Midbrain (tissue), 1 donor: ENCODE results near the gene DEXI.
A peak's percentile ranks its signal among the peaks of the same experiment; 100 is the strongest.

Experiments used
- DNase-seq: peaks from one replicate; lab custom pipeline; 2025; lab: John Stamatoyannopoulos, UW

The DEXI gene

DNA sequence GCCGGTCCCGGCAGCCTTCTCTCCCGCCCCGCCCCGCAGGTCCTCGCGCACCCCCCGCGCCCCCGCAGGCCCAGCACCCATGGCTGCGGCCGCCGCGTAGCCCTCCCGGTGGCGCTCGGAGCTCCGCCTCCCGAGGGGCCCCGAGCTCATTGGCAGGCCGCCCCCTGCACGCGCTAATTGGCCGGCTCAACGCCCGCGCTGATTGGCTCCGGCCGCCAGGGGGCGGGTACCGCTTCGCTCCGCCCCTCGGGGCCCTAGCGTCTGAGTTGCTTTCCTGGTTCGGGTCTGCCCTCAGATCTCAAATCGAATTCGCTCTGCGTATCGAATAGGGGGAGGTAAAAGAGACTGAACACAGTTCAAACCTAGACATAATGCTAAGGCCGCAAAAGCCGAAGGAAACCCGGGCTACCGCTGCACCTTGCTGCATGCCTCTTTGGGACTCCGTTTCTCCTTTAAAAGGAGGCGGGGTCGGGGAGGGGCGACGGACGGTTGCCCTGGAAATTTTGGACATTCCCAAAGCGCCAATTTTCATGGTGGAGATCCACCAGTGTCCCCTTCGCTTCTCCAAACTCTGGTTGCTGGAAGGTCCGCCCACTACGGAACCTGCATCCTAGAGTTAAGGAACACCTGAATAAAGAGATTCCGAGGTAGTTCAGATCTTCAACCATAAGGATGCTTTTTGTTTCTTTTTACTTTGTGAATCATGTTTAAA lies at the start of gene DEXI:
Gene DEXI, minus strand, starts transcription at position 117 of the 712 bp plus-strand sequence. CDS start 463 bp downstream, outside the sequence.
- peak; percentile 98 for DNase-seq

DNA sequence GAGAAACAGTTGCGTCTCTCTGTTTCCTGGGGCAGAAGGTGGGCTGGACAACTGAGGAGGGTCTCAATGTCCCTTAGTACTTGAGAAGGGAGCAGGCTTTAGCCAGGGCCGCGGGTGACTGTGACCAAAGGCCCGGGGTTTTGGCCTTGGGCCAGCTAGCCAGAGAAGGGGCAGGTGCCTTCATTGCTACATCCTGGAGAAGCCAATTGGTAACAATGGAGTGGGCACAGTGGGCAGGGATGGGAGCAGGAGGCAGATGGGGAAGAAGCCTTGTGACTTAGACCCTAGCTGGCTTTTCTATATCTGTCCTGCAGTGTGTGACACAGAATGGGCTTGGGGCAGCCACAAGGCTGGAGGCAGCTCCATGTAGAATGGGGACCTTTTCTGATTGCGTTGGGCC lies 48.1 kb upstream of the DEXI start:
- no peak for DNase-seq

GRCh38 chr16:10989559-10989958 lies 47.3 kb upstream of the DEXI start:
- DNase-seq = no peak

DNA sequence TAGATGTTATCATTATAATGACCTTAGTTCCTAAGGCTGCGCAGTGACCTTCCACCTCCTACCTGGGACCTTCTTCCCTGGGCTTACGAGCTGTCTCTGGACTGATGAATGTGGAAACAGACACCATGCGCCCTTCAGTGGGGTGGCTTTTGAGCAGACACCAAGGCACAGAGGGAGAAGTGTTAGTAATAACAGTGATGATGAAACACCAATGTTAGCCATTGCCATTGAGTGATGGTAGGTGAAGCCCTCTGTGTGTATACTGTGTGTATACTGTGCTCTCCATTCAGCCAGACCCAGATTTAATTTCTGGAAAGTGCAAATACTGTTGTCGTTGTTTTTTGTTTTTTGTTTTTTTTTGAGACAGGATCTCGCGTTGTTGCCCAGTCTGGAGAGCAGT lies 46.6 kb upstream of the DEXI start:
- DNase-seq = no peak

- no peak for DNase-seq
Measured at GRCh38 chr16:10988164-10988803, 46.0 kb upstream of the DEXI start.

GRCh38 chr16:10987361-10988163 lies 45.3 kb upstream of the DEXI start:
- DNase-seq = no peak

DNA sequence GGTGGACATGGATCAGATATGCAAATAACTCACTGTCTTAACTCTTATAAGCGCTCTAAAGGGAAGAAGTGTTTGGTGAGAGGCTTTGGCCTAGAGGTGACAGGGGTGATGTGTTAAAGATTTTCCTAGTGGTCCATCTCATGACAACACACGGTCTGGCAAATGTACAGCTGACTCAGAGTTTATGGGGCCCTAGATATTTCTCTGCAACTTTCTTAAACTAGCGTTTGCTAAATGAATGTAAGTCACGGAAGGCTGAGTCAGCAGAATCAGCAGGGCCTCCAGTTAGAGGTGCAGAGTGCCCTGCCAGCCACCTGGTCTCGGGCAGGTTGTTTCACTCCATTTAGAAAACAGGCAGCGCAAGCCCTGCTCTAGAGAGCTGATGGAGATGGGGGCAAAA lies 42.2 kb upstream of the DEXI start:
- no peak for DNase-seq

- no peak for DNase-seq
Measured at GRCh38 chr16:10983159-10983558, 40.9 kb upstream of the DEXI start.

DNA sequence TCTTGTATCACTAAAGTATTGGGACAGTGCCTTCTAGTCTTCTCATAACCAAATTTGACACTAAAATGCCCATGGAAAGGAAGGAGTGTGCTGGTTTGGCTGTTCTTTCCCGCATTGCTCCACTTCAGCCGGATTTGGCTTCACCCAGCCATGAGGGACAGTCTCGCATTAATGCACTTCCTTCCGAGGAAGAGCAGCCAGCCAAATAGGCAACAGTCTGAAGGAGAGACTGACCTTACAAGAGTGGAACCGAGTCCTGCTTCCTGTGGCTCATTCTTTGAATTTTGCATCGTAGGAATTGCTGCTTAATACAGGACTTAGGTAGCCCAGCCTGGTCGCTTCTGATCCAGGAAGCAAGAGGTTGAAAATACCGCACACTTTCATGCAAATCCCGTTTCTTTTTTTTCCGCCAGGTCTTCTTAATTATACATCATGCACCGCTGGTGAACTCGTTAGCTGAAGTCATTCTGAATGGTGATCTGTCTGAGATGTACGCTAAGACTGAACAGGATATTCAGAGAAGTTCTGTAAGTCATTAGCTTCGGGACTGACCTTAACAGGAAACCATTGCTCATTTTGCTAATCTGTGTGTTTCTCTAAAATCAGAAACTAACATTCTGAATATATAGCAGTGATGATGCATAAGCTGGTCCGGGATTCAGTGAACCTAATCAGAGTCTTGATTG lies 40.3 kb upstream of the DEXI start:
- DNase-seq = peak; percentile 6

DNA sequence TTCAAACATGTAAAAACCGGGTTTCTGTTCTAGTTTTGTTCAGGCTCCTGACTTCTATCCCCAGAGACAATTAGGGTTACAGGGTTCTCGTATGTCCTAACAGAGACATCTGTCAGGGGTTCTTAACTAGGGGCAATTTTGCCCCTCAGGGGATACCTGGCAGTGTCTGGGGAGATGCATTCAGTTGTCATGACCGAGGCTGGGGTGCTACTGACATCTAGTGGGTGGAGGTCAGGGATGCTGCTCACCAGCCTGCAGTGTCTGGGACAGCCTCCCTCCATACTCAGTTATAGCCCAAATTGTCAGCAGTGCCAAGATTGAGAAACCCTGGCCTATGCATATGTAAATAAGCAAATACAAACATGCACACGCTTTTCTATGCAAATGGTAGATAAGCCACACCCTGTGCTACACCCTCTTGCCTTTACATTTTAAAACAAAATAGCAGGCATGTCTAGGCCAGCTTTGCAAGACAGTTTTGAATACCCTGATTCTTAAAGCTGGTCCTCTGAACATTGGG lies 39.5 kb upstream of the DEXI start:
- DNase-seq = no peak

- DNase-seq = no peak
Measured at GRCh38 chr16:10980813-10981212, 38.5 kb upstream of the DEXI start.

DNA sequence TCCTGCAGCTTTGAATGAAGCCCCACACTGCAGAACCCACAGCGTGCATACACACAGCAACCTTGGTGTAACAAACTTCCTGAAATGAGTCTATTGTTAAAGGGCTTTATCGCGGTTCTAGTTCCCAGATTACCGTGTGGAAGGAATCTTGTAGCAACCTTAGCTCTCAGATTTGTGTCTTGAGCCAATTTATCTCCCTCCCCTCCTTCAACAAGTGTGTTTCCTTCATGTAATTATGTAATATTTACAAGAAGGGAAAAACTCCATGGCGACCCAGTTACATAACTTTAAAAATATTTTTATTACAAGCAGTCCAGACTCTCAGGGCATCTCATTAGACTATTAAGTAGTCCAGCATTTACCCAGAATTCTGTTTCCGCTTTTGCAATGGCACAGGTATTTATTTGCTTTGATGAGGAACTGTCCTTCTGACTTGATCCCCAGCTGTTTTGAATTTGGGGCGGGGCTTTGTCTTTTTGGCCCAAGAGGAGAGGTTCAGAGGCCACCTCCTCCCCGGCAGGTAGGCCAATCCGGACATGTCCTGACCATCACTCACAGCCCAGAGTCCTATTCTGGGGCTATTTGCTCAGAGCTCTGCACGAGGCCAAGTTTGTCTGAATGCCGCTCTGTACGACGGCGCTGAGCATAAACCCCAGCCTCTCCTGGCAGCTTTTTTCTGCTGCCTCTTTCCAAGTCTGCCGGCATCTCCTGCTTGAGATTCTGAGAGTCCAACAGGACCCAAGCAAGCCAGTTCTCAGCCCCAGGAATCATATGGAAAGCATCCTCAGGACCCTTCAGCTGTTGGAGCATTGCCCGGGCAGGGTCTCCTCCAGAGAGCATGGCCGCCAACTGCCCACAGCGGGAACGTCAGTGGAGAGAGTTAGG lies 37.7 kb upstream of the DEXI start:
- peak; percentile 35 for DNase-seq

DNA sequence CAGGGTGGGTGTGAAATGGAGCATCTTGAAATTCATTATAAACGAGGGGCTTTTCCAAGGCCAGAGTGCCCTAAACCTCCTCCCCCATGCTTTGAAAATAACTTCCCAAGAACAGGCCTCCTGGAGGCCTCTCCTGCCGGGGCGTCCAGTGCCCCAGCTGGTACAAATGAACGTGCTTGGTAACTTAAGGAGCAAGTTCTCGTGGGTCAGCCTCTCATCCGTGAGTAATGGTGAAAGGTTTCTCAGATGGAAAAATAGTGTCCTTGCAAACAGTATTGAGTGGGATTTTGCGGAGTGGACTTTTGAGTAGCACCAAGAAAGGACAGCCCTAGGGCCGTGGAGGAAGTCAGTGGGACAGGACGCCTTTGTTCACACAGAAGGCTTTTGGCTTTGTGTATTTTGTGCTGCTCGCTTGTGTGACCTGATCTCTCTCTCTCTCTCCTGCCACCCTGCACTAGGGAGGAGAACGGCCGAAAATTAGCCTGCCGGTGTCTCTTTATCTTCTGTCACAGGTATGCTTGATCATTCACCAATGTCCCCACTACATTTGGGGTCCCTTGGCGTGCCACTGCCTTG lies 36.7 kb upstream of the DEXI start:
- DNase-seq = peak; percentile 4

DNA sequence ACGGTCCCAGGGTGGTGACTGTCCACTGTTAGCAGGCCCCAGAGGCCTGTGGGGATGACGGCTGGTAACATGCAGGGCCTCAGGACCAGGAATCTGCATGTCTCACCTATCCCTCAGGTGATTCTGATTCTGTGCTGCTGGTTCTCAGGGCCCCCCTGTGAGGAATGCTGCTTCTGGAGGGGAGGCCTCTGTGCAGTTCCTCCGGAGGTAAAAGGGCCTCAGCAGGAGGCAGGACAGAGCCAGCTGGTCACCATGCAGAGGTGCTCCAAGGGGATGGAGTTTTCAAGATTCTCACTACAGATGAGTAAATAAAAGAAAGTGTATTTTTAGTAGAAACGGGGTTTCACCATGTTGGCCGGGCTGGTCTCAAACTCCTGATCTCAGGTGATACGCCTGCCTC lies 35.9 kb upstream of the DEXI start:
- DNase-seq = no peak

DNA sequence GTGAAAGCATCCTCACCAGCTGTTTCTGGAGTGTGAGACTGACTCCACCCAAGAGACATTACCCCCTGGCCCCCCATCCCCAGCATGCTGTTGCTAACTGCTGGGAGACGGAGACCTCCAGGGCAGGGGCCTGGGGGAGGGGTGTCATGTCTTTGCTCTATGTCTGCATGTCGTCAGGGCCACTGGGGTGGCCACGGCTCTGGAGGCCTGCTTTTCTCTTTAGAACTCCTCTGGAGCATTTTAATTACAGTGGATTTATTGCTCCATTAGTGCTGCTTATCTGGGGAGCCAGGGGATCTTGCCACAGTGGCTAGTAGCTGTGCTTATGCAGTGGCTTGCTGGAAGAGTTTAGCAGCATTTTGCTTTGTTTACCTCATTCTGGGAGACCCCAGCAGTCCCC lies 34.4 kb upstream of the DEXI start:
- no peak for DNase-seq

DNA sequence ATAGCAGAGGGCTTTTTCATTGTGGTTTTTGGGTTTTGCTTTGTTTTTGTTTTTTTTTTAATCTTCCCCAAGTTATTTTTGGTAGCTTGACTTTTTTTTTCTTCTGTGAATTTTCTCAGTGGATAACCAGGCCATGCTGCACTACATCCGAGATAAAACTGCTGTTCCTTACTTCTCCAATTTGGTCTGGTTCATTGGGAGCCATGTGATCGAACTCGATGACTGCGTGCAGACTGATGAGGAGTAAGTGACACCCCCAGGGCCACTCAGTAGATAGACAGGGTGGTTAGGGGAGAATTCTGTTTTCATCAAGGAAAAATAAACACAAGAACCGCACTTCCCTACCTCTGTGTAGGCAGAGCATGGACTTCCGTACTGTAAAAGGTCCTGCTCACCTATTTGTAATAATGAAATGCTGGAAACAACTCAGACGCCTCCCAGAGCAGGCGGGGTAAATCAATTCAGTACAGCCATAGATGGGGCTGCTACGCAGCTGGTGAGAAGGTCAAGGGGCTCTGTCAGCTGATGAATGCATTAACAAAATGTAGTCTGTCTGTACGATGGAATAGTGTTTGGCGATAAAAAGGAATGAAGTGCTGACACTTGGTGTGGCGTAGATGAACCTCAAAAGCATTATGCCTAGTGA lies 30.7 kb upstream of the DEXI start:
- DNase-seq = no peak

- no peak for DNase-seq
Measured at GRCh38 chr16:10972108-10972818, 30.0 kb upstream of the DEXI start.

GRCh38 chr16:10971560-10971961 lies 29.3 kb upstream of the DEXI start:
- DNase-seq = peak; percentile 76

DNA sequence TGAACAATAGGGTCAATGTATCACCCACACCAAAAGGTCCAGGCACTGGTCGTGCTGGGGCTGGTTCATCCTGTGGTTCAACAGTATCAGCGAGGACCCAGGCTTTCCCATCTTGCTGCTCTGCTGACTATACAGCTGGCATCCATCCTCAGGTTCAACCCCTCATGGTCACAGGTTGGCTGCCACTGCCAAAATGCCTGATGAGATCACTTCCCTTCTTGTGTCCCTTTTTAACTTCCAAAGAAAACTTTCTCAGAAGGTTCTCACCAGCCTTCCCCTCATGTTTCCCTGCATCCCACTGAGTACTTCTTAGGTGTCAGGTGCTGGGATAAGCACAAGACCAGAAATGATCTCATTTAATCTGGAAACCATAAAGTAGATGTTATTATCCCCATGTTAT lies 27.8 kb upstream of the DEXI start:
- no peak for DNase-seq

DNA sequence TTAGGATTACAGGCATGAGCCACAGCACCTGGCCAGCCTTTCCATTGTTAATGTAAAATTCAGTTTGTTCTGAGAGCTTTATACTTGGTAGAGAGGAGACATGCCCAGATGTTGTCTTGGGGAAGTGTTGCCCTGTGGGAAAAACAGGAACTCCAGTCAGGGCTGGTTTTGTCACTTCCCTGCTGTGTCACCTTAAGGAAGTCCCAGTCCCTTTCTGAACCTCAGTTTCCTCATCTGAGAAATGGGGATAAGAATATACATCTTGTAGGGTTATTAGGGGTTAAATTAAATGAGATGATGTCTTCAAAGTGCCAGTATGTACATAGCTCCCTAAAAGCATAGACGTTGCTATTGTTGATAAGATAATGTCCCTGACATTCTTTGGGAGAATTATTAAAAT lies 27.3 kb upstream of the DEXI start:
- no peak for DNase-seq
